Smooth muscle cell of the umbilical artery (primary cell): ENCODE measurements around the gene ERLIN1. TPM values are rescaled to one million over a fixed set of nuclear protein-coding genes. Genes with fewer than 3 reads are reported as not detected.

Experiments used
- total RNA-seq: library from RNA; depleted of rRNA; stranded (reverse); fragments of >200 nt; gene quantifications from 2 replicates; pipeline ENCODE4 v1.2.3, GENCODE V29; 2014

ERLIN1 gene
- total RNA-seq = 41.6 and 74.6 TPM in 2 replicates

DNA sequence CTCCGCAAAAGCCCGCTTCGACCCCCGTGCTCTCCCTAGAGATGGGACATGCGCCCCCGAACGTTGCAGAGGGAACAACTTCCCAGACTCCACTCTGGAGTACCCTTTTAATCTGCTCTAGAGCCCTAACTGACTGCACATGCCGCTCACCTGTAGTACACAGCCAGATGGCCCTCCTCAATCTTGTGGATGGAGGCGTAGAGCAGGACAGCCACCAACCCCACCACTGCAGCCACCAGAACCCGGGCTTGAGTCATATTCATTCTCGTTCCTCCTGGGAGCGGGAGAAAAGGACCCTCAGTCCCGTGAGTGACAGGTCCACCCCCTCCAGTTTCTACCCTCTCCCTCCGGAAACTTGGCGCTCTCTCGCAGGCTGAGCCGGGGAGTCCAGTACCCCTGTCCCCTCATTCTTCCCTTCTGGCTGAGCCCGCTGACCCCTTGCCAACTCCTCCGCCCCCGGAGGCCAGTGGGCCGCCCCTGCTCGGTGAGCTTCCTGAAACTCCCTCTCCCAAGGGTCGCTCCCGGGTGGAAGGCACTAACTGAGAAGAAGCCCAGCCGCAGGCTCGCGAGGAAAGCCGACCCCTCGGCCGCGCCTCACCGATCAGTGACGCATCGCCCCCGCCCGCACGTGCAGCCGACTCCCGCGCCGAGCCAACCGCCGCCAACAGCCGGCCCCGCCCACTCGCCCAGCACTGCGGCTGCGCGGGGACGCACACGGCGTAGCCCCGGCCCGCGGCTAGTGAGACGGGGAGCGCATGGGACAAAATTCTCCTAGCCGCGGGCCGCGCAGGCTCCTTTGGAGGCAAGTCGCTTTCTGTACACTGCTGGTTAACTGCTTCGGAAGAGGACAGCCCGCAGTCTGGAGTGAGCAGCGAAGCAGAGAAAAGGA lies at the start of gene ERLIN1:
TSS of gene ERLIN1 (minus strand) at position 666 of the 889 bp plus-strand sequence. CDS start at position 263, 403 bp downstream.

Other genes starting within 250 kb of the ERLIN1 start
- gene DNMBP, start 176.1 kb downstream of the ERLIN1 start, total RNA-seq = 27.3 and 82.0 TPM in 2 replicates
- gene CPN1, start 104.2 kb downstream of the ERLIN1 start, total RNA-seq = not detected in 2 replicates
- gene CHUK, start 43.6 kb upstream of the ERLIN1 start, total RNA-seq = 32.7 and 37.8 TPM in 2 replicates
- gene CWF19L1, start 81.6 kb upstream of the ERLIN1 start, total RNA-seq = 20.4 and 24.9 TPM in 2 replicates
- 63.1 and 68.6 TPM in 2 replicates for gene BLOC1S2, start 100.7 kb upstream of the ERLIN1 start, total RNA-seq
- not detected in 2 replicates for gene PKD2L1, start 144.2 kb upstream of the ERLIN1 start, total RNA-seq
- 366 and 582 TPM in 2 replicates for gene SCD, start 161.2 kb upstream of the ERLIN1 start, total RNA-seq